GM12878 (cell line): Measurements from ENCODE around the gene NECAB2.

Experiments used
- BRCA1 ChIP-seq: IDR thresholded peaks from 2 replicates; pipeline ENCODE4 v1.6.1; 2011; ENCODE audit warnings: low read depth, low read length, improper control_type of control experiment
- JUND ChIP-seq: IDR thresholded peaks from 2 replicates; pipeline ENCODE4 v1.6.1; 2012; ENCODE audit warnings: low read depth, mild to moderate bottlenecking, low read length, improper control_type of control experiment, moderate library complexity
- MYB ChIP-seq: fragments of 150-350 bp; IDR thresholded peaks from 2 replicates; pipeline ENCODE4 v1.6.1; 2014; ENCODE audit warnings: mild to moderate bottlenecking, low read depth, low read length, borderline replicate concordance
- POLR2A ChIP-seq: IDR thresholded peaks from 2 replicates; pipeline ENCODE4 v1.6.1; 2011; ENCODE audit warnings: low read depth, mild to moderate bottlenecking, low read length
- POLR2AphosphoS5 ChIP-seq: IDR thresholded peaks from 2 replicates; pipeline ENCODE4 v1.6.1; 2011; ENCODE audit warnings: mild to moderate bottlenecking, low read length, inconsistent platforms
- RFX5 ChIP-seq: IDR thresholded peaks from 2 replicates; pipeline ENCODE4 v1.6.1; 2011; ENCODE audit warnings: low read depth, low read length, improper control_type of control experiment
- SMARCA5 ChIP-seq: fragments of 450-650 bp; IDR thresholded peaks from 2 replicates; pipeline ENCODE4 v1.6.1; 2017; ENCODE audit warnings: mild to moderate bottlenecking
- SP1 ChIP-seq: IDR thresholded peaks from one replicate; pipeline ENCODE4 v1.6.1; 2011; ENCODE audit warnings: low read depth, low read length
- STAT3 ChIP-seq: IDR thresholded peaks from 2 replicates; pipeline ENCODE4 v1.6.1; 2011; ENCODE audit warnings: low read depth, low read length, improper control_type of control experiment
- TF ChIP-seq, protein P1 (sequence below), 3 experiments: IDR thresholded peaks in 2 of 3; conservative IDR thresholded peaks in 1 of 3; 2 replicates each; pipeline ENCODE4 v1.5.1; 2011; ENCODE audit warnings: low read depth in 3 of 3, low read length in 3 of 3, mild to moderate bottlenecking in 3 of 3, control low read depth in 2 of 3, moderate library complexity in 2 of 3, inconsistent platforms in 1 of 3, mixed read lengths in 1 of 3; ENCODE audit not compliant: control insufficient read depth in 2 of 3, insufficient read depth in 1 of 3; ENCODE audit errors: extremely low read depth in 1 of 3

DNA sequence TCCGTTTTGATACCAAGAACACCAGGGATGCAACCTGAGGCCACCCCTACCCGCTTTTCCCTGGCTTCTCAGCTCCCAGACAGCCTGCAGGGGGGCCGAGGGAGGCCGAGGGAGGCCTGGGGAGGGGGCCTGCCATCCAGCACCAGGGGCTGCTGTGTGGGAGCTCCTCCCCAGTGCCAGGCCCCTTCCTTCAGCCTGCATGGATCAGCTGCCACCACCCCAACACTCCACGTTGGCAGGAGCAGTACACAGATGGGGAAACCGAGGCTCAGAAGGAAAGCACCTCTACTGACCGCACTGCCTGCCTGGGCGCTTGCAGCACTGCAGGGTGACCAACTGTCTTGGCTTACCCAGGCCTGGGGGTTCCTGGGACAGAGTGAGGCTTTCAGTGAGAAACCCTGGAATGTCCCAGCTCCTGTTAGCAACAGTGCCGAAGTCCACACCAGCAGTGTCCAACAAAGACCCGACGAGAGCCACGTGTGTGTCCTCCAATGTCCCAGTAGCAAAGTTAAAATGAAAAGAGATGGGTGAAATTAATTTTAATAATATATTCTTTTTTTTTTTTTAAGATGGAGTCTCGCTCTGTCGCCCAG lies 20.3 kb upstream of the NECAB2 start:
- TF ChIP-seq POLR2A (no peak), BRCA1 (no peak), RFX5 (no peak), SP1 (no peak), MYB (no peak), JUND (no peak), SMARCA5 (no peak), POLR2AphosphoS5 (no peak), STAT3 (no peak)
- TF ChIP-seq, protein P1, sequence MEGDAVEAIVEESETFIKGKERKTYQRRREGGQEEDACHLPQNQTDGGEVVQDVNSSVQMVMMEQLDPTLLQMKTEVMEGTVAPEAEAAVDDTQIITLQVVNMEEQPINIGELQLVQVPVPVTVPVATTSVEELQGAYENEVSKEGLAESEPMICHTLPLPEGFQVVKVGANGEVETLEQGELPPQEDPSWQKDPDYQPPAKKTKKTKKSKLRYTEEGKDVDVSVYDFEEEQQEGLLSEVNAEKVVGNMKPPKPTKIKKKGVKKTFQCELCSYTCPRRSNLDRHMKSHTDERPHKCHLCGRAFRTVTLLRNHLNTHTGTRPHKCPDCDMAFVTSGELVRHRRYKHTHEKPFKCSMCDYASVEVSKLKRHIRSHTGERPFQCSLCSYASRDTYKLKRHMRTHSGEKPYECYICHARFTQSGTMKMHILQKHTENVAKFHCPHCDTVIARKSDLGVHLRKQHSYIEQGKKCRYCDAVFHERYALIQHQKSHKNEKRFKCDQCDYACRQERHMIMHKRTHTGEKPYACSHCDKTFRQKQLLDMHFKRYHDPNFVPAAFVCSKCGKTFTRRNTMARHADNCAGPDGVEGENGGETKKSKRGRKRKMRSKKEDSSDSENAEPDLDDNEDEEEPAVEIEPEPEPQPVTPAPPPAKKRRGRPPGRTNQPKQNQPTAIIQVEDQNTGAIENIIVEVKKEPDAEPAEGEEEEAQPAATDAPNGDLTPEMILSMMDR (IDR thresholded peaks at IDR 0.05 in 2 of 3, conservative IDR thresholded peaks at IDR 0.05 in 1 of 3; ENCODE audit: control insufficient read depth in 2 of 3, extremely low read depth in 1 of 3, insufficient read depth in 1 of 3, low read depth in 3 of 3, low read length in 3 of 3) = no peak
